HG03139 (cell line): ENCODE measurements around the gene RLF.

Experiments used
- ATAC-seq: cut with Tn5 transposase; IDR thresholded peaks from one replicate; pipeline ENCODE4 v1.9.1; 2021; ENCODE audit not compliant: unreplicated experiment

Gene RLF

GRCh38 chr1:40272653-40273213 is 111.5 kb downstream of the RLF start:
- ATAC-seq, result no peak

GRCh38 chr1:40273547-40274166 is 112.5 kb downstream of the RLF start:
- no peak for ATAC-seq

DNA sequence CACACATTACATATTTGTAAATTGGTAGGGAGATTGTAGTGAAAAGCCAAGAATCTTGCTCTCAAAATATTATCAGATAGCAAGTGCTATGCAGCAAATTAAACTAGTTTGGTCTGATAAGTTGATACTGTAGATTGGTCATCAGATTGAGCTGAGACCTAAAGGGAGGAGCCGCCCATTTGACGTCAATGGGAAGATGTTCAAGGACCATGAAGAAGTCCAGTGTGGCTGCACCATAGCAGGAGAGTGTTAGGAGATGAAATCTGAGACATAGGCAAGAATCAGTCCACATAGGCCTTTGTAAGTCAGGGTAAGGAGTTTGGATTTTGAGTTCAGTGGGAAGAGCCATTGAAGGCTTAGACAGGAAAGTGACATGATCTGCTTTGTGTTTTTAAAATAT is 113.1 kb downstream of the RLF start:
- ATAC-seq, result no peak

- no peak for ATAC-seq
Observed at GRCh38 chr1:40276122-40276521, 114.9 kb downstream of the RLF start.

DNA sequence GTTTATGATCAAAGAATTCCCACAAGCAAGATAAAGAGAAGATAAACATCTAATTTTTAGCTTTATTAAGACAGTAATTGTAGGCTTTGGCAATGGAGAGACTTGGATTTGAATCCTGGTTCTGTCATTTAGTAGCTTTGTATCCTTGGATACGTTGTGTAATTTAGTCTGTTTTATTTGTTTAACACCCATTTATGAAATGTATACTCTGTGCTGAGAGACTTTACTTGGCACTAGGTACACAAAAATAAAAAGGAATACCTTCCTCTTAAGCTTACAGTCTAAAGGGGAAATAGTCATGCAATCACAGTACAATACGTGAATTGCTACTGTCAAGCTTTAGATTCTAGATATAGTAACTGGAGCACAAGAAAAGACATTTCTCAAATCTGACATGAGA is 120.7 kb downstream of the RLF start:
- ATAC-seq, result no peak
